ENCODE results near the gene OTOP2.
"Not testable (repeated sequence)": the region's sequence is repeated elsewhere in the genome, so short reads cannot be mapped to it uniquely, and the experiment has no call there.

OTOP2 gene

GRCh38 chr17:74954115-74954514 lies 30.0 kb downstream of the OTOP2 start:
- no peak for DNase-seq

- peak; percentile 38 for DNase-seq
Observed at GRCh38 chr17:74954665-74955421, 30.8 kb downstream of the OTOP2 start.

GRCh38 chr17:74956093-74956492 lies 32.0 kb downstream of the OTOP2 start:
- no peak for DNase-seq

- DNase-seq, result peak; percentile 1
Observed at GRCh38 chr17:74957935-74958740, 34.1 kb downstream of the OTOP2 start.

- DNase-seq, result no peak
Observed at GRCh38 chr17:74959826-74960515, 35.9 kb downstream of the OTOP2 start.

- DNase-seq, result peak; percentile 52
Observed at GRCh38 chr17:74960570-74961342, 36.7 kb downstream of the OTOP2 start.

GRCh38 chr17:74961657-74962350 lies 37.7 kb downstream of the OTOP2 start:
- DNase-seq, result peak; percentile 35

- no peak for DNase-seq
Observed at GRCh38 chr17:74962622-74963394, 38.7 kb downstream of the OTOP2 start.

GRCh38 chr17:74963656-74964055 lies 39.6 kb downstream of the OTOP2 start:
- DNase-seq, result no peak

- DNase-seq, result no peak
Observed at GRCh38 chr17:74964246-74964761, 40.2 kb downstream of the OTOP2 start.

- no peak for DNase-seq
Observed at GRCh38 chr17:74964988-74965622, 41.0 kb downstream of the OTOP2 start.

GRCh38 chr17:74968361-74968780 lies 44.3 kb downstream of the OTOP2 start:
- DNase-seq, result no peak

GRCh38 chr17:74969501-74969900 lies 45.4 kb downstream of the OTOP2 start:
- DNase-seq, result not testable (repeated sequence)

- DNase-seq, result no peak
Observed at GRCh38 chr17:74970395-74970794, 46.3 kb downstream of the OTOP2 start.

- no peak for DNase-seq
Observed at GRCh38 chr17:74971069-74971841, 47.2 kb downstream of the OTOP2 start.

GRCh38 chr17:74971842-74972106 lies 47.7 kb downstream of the OTOP2 start:
- no peak for DNase-seq

GRCh38 chr17:74972107-74972972 lies 48.3 kb downstream of the OTOP2 start, which contains the start of gene HID1:
Gene HID1, minus strand, starts transcription at chr17:74972759. Its CDS starts 103 bp downstream, at chr17:74972656.
- DNase-seq, result no peak

- no peak for DNase-seq
Observed at GRCh38 chr17:74972973-74973328, 48.9 kb downstream of the OTOP2 start.

GRCh38 chr17:74975943-74976342 lies 51.9 kb downstream of the OTOP2 start:
- no peak for DNase-seq

Data from GF-D8 (cell line).